Fibroblast of lung (primary cell): ENCODE measurements around the gene GPR107. TPM values are rescaled to one million over a fixed set of nuclear protein-coding genes. Genes with fewer than 3 reads are reported as not detected.

Experiments
- DNase-seq, 2 donors: peaks; one replicate each; pipeline versions ENCODE4 v3.0.0 to v3.0.0-alpha.2; 2010; ENCODE audit warnings: low read depth in 2 of 2
- H2AFZ ChIP-seq: 2 replicates; pipeline ENCODE4 v1.5.1; 2012; ENCODE audit warnings: low read length, control low read depth, inconsistent platforms
- H3K27ac ChIP-seq: 2 replicates; pipeline ENCODE4 v1.5.1; 2011; ENCODE audit warnings: low read length, control low read depth; ENCODE audit not compliant: insufficient read depth
- H3K27me3 ChIP-seq: 2 replicates; pipeline ENCODE4 v1.5.1; 2011; ENCODE audit warnings: mild to moderate bottlenecking, low read length; ENCODE audit not compliant: control insufficient read depth, insufficient read depth
- H3K36me3 ChIP-seq: 2 replicates; pipeline ENCODE4 v1.5.1; 2011; ENCODE audit warnings: low read length; ENCODE audit not compliant: control insufficient read depth, insufficient read depth
- H3K4me1 ChIP-seq: 2 replicates; pipeline ENCODE4 v1.5.1; 2011; ENCODE audit warnings: low read length; ENCODE audit not compliant: control insufficient read depth, insufficient read depth; ENCODE audit errors: extremely low read depth
- H3K4me2 ChIP-seq: 2 replicates; pipeline ENCODE4 v1.5.1; 2011; ENCODE audit warnings: low read length, control low read depth; ENCODE audit not compliant: insufficient read depth; ENCODE audit errors: extremely low read depth
- H3K4me3 ChIP-seq, 4 experiments: fragments of 200-600 bp in 1 of 4; sonication (generic) in 1 of 4; replicated peaks in 1 of 4; 2 replicates each; pipeline ENCODE4 v1.5.1; 2011 to 2016; ENCODE audit warnings: low read length in 4 of 4, low read depth in 3 of 4, mild to moderate bottlenecking in 3 of 4, control low read depth in 2 of 4, inconsistent platforms in 1 of 4, mixed read lengths in 1 of 4; ENCODE audit not compliant: insufficient read depth in 1 of 4; ENCODE audit errors: control extremely low read depth in 1 of 4
- H3K79me2 ChIP-seq: 2 replicates; pipeline ENCODE4 v1.5.1; 2012; ENCODE audit warnings: mild to moderate bottlenecking, low read length, inconsistent platforms; ENCODE audit not compliant: control insufficient read depth, insufficient read depth
- H3K9ac ChIP-seq: 2 replicates; pipeline ENCODE4 v1.5.1; 2011; ENCODE audit warnings: mild to moderate bottlenecking, low read length, control low read depth; ENCODE audit not compliant: insufficient read depth
- H3K9me3 ChIP-seq: 2 replicates; pipeline ENCODE4 v1.5.1; 2012; ENCODE audit warnings: low read depth, low read length; ENCODE audit not compliant: control insufficient read depth, insufficient read depth
- H4K20me1 ChIP-seq: 2 replicates; pipeline ENCODE4 v1.5.1; 2011; ENCODE audit warnings: low read length; ENCODE audit not compliant: control insufficient read depth, insufficient read depth; ENCODE audit errors: extremely low read depth
- EZH2 ChIP-seq: IDR thresholded peaks from 2 replicates; pipeline ENCODE4 v1.5.1; 2012; ENCODE audit warnings: low read length, control low read depth, mild to moderate bottlenecking; ENCODE audit errors: missing control alignments
- polyA plus RNA-seq, 2 donors: library from polyadenylated mRNA; depleted of rRNA in 1 of 2; stranded (reverse) in 1 of 2; unstranded in 1 of 2; fragments of >200 nt; gene quantifications; 2 replicates each; pipeline ENCODE4 v1.2.1, GENCODE V29; 2011 to 2012; ENCODE audit warnings: missing spikeins in 1 of 2
- total RNA-seq: library from RNA; depleted of rRNA; stranded (reverse); fragments of >200 nt; gene quantifications from 2 replicates; pipeline ENCODE4 v1.2.1, GENCODE V29; 2014
- TF ChIP-seq, protein P1 (sequence below), 2 donors: IDR thresholded peaks in 1 of 2; conservative IDR thresholded peaks in 1 of 2; 1 replicate in 1 of 2; 2 replicates in 1 of 2; pipeline ENCODE4 v1.5.1; 2011 to 2012; ENCODE audit warnings: low read length in 2 of 2, control low read depth in 1 of 2, inconsistent platforms in 1 of 2, low read depth in 1 of 2, mild to moderate bottlenecking in 1 of 2

The GPR107 gene
- total and polyA plus RNA-seq, 2 donors (not counting 1 experiment from before 2014, with no cell fraction given): 27.6 to 43.5 TPM

DNA sequence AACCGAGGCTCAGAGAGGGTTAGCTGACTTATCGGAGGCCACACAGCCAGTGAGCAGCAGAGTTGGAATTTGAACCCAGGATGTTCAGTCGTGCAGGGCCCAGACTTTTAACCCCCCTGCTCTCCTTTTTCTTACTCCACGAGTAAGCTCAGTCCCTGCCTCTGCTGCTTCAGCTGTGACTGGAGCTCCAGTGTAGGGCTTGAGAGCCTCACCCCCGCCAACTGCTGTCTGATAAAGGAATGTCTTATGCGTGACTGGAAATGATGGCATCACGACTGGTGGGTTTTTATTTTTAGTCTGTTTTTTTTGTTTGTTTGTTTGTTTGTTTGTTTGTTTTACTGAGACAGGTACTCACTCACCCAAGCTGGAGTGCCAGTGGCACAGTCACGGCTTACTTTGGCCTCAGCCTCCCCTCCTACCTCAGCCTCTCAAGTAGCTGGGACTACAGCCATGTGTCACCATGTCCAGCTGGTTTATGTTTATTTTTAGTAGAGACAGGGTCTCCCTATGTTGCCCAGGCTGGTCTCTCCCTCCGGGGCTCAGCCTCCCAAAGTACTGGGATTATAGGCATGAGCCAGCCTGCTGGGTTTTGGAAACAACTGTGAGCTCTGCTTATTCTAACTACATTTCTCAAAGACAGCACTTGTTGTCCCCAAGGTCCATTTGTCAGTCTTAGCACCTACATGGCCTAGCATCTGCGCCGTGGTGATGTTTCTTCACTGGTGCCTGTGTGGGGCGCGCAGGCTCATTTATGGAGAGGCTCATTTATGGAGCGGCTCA, 66.0 kb downstream of the GPR107 start:
- no peak overlapping the region for H3K9ac ChIP-seq
- no peak overlapping the region for H3K27ac ChIP-seq
- H3K27me3 ChIP-seq: no peaks in the 10 kb centered on the region
- no peak overlapping the region for H3K4me2 ChIP-seq
- TF ChIP-seq, protein P1, sequence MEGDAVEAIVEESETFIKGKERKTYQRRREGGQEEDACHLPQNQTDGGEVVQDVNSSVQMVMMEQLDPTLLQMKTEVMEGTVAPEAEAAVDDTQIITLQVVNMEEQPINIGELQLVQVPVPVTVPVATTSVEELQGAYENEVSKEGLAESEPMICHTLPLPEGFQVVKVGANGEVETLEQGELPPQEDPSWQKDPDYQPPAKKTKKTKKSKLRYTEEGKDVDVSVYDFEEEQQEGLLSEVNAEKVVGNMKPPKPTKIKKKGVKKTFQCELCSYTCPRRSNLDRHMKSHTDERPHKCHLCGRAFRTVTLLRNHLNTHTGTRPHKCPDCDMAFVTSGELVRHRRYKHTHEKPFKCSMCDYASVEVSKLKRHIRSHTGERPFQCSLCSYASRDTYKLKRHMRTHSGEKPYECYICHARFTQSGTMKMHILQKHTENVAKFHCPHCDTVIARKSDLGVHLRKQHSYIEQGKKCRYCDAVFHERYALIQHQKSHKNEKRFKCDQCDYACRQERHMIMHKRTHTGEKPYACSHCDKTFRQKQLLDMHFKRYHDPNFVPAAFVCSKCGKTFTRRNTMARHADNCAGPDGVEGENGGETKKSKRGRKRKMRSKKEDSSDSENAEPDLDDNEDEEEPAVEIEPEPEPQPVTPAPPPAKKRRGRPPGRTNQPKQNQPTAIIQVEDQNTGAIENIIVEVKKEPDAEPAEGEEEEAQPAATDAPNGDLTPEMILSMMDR (conservative IDR thresholded peaks at IDR 0.05 in 1 of 2, IDR thresholded peaks at IDR 0.05 in 1 of 2; ENCODE audit: low read depth in 1 of 2, low read length in 2 of 2): no peak
- no peak for TF ChIP-seq EZH2
- peaks cover 14% of the 10 kb centered on the region for H3K4me1 ChIP-seq
- no peaks in the 10 kb centered on the region for H3K9me3 ChIP-seq
- H4K20me1 ChIP-seq: no peaks in the 10 kb centered on the region
- no peak overlapping the region for H2AFZ ChIP-seq
- no peak overlapping the region for H3K4me3 ChIP-seq
- DNase-seq: no peak
- H3K79me2 ChIP-seq: no peaks in the 10 kb centered on the region
- peaks cover 4% of the 10 kb centered on the region for H3K36me3 ChIP-seq

DNA sequence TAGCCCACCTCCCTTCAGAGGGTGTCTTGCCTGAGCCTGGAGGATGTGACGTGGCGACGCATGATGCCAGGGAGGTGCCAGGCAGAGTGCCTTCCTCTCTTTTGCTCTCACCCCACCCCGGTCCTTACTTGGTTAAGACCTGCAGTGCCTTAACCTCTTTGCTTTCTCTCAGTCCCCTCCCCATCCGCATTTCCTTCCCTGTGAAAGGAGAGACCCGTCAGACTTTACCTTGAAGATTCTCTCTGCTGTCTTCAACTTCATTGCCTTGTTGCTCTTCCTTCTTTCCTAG, 66.5 kb downstream of the GPR107 start:
- Histone ChIP-seq H3K9ac (no peak overlapping the region), H4K20me1 (no peaks in the 10 kb centered on the region), H3K79me2 (no peaks in the 10 kb centered on the region), H3K4me2 (no peak overlapping the region), H2AFZ (no peak overlapping the region), H3K36me3 (peaks cover 4% of the 10 kb centered on the region), H3K4me1 (peaks cover 14% of the 10 kb centered on the region), H3K27ac (no peak overlapping the region), H3K4me3 (no peak overlapping the region), H3K27me3 (no peaks in the 10 kb centered on the region), H3K9me3 (no peaks in the 10 kb centered on the region)
- DNase-seq: no peak
- TF ChIP-seq EZH2: no peak
- TF ChIP-seq, protein P1 (conservative IDR thresholded peaks at IDR 0.05 in 1 of 2, IDR thresholded peaks at IDR 0.05 in 1 of 2; ENCODE audit: low read depth in 1 of 2, low read length in 2 of 2): no peak

DNA sequence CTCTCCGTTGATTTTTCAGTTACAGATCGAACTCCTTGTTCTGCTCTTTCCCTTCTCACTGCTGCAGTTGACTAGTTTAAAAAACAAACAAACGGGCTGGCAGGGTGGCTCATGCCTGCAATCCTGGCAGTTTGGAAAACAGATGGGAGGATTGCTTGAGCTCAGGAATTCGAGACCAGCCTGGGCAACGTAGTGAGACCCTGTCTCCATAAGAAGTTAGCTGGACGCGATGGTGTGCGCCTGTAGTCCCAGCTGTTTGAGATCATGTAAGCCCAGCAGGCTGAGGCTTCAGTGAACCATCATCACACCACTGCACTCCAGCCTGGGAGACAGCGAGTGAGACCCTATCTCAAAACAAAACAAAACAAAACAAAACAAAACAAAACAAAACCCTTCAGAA, 67.1 kb downstream of the GPR107 start:
- Histone ChIP-seq H3K79me2 (no peaks in the 10 kb centered on the region), H3K36me3 (peaks cover 4% of the 10 kb centered on the region), H3K27me3 (no peaks in the 10 kb centered on the region), H4K20me1 (no peaks in the 10 kb centered on the region), H3K27ac (no peak overlapping the region), H3K9ac (no peak overlapping the region), H3K4me2 (no peak overlapping the region), H3K4me1 (peaks cover 14% of the 10 kb centered on the region), H2AFZ (no peak overlapping the region), H3K4me3 (no peak overlapping the region), H3K9me3 (no peaks in the 10 kb centered on the region)
- TF ChIP-seq, protein P1 (conservative IDR thresholded peaks at IDR 0.05 in 1 of 2, IDR thresholded peaks at IDR 0.05 in 1 of 2; ENCODE audit: low read depth in 1 of 2, low read length in 2 of 2): no peak
- no peak for TF ChIP-seq EZH2
- no peak for DNase-seq
